Suppressor macrophage treated with lipopolysaccharide for 1 hour (primary cell): Measurements from ENCODE around the gene SMIM22.

Source experiments
- DNase-seq, 3 donors: peaks; one replicate each; pipeline ENCODE4 v3.0.0-alpha.2; 2020 to 2022

The SMIM22 gene

GRCh38 chr16:4795181-4795827 lies at the start of gene SMIM22:
TSS of gene SMIM22 (plus strand) at chr16:4795369. CDS start at chr16:4795735, 366 bp downstream.
- no peak for DNase-seq

- no peak for DNase-seq
Measured at GRCh38 chr16:4746215-4746614, 49.0 kb upstream of the SMIM22 start.

- no peak for DNase-seq
Measured at GRCh38 chr16:4746991-4747574, 48.1 kb upstream of the SMIM22 start.

- DNase-seq, result no peak
Measured at GRCh38 chr16:4747906-4748681, 47.1 kb upstream of the SMIM22 start.

- no peak for DNase-seq
Measured at GRCh38 chr16:4748682-4749411, 46.3 kb upstream of the SMIM22 start.

DNA sequence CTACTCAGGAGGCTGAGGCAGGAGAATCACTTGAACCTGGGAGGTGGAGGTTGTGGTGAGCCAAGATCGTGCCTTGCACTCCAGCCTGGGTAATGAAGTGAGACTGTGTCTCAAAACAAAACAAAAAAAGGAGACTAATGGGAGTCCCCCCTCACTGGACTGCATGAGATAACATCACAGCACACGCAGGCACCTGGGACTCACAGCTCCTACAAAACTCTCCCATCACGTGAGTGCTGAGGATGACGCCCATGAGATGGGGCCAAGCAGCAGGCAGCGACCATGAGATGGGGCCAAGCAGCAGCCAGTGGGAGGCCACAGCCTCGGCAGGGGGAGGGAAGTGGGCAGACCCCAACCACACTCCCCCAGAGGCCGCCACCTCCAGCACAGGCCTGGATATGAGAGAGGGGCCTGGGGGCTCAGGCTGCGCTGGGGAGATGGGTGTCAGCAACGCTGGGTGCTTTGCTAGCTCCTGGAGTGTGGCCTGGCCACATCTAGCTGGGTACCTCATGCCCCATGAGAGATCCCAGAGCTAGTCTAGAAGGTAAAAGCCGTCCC lies 45.4 kb upstream of the SMIM22 start:
- DNase-seq, result no peak

- no peak for DNase-seq
Measured at GRCh38 chr16:4750896-4751295, 44.3 kb upstream of the SMIM22 start.

DNA sequence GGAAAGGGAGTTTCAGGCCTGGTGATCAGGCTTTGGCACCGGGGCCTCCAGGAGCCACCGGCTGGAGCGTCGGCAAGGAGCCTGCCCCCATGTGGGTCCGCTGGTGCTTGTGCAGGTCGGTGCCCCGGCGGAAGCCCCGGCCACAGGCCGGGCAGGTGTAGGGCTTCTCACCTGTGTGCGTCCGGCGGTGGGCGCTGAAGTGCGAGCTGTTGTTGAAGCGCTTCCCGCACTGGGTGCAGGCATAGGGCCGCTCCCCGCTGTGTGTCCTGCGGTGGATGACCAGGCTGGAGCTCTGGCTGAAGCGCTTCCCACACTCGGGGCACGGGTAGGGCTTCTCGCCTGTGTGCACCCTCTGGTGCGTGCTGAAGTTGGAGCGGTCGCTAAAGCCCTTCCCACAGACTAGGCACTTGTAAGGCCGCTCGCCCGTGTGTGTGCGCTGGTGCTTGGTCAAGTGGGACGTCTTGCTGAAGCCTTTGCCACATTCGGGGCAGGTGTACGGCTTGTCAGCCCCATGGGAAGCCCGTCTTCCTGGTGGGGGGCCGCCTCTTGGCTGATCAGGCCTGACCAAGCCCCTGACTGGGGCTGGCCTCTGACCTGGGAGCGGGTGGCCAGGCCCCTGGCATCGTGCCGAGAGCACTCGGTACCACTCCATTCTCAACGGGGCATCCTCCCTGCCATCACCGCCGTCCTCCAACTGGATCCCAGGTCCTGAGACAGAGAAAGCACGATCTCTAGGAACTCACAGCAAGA lies 42.6 kb upstream of the SMIM22 start:
- no peak for DNase-seq

GRCh38 chr16:4753227-4753626 lies 41.9 kb upstream of the SMIM22 start:
- DNase-seq, result no peak

GRCh38 chr16:4754865-4755264 lies 40.3 kb upstream of the SMIM22 start:
- no peak for DNase-seq

DNA sequence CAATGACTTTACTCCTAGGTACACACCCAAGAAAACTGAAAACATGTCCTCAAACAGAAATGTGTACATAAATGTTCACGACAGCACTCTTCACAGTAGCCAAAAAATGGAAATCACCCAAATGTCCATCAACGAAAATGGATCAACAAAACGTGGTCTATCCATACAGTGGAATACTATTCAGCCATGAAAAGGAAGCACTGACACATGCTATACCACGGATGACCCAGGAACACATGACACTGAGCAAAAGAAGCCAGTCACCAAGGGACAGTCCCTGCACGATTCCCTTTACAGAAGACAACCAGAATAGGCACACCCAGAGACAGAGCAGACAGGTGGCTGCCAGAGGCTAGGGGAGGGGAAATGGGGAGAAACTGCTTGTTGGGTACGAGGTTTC lies 39.5 kb upstream of the SMIM22 start:
- DNase-seq, result no peak

DNA sequence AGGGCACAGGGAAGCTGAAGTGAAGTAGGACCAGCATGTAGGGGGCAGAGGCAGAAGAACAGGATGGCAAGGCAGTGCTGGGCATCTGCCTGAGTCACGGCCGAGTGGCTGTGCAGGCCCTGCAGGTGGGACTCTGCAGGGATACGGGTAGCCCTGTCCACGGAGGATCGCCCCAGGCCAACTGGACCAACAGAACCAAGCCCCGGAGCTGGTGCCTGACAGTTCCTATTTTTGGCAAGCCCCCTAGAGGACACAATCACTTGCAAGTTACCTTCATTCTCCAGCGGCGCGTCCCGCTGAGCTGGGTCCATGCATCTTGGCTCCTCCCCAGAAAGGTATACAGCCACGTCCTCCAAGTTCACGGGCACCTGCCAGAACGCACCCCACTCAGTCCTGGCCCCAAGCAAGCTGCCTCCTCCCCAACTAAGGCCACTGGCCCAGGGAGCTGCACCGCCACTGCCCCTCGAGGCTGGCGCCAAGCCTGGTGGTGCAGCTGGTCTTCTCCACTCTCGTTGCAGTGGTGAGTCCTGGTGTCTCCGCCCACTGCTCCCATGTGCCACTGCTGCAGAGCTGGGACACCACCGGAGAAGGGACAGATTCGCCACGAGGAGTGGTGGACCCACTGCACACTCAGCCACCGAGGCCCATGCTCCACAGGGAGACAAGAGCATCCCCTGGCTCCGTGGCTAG lies 34.8 kb upstream of the SMIM22 start:
- no peak for DNase-seq

- DNase-seq, result peak in 1 of 3 donors; percentile 8
Measured at GRCh38 chr16:4762205-4762604, 33.0 kb upstream of the SMIM22 start.

DNA sequence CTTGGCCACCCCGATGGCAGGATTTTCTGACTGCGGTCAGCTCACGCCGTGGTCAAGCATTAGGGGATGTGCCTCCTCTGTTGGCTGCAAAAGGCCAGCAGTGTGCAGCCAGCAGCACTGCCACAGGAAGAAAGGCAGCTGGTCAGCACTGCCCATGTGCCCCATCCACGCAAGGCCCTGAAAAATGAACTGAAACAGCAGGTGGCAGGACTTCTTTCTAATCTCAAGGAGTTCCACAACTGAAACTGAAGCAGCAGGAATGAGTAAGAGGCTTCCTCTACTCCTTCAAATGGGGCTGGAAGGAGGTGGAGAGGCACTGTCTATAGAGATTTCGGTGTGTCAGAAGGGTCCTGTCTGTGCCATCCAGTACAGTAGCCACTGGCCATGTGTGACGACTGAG lies 31.4 kb upstream of the SMIM22 start:
- peak in 1 of 3 donors; percentile 10 for DNase-seq

DNA sequence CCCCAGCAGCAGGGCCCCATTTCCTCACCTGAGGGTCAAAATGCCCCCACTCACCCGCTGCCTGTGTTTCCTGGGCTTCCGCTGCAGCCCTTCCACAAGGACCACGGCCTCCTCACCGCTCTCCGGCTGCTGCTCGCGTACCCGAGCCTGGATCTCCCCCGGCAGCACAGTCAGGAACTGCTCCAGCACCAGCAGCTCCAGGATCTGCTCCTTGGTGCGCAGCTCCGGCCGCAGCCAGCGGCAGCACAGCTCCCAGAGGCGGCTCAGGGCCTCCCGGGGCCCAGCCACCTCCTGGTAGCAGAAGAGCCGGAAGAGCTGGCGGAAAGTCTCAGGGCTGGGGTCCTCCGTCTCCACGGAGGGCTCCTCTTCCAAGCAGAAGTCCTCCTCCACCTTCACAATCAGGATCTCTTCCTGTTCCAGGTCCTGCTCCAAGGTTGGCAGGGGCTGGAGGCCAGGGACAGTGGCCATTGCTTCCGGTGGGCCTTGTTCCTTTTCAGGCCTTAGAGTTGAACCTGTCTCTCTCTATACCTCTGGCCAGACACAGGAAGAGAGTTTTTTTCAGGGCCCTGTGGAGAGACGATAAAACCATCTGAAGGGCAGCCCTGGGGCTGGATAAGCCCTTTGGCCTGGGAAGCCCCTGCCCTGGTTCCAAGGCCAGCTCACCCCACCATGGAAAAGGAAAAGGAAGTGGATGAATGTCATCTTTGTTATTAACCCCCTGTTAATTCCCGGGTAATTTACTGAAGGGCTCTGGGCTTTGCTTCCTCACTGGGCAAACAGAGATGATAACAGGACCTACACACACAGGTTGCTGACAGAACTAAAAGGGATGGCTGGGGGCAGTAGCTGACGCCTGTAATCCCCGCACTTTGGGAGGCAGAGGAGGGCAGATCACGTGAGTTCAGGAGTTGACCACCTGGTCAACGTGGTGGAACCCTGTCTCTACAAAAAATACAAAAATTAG lies 29.4 kb upstream of the SMIM22 start:
- DNase-seq, result peak; percentile 49 to 53 (median 50)

- DNase-seq, result peak; percentile 98 to 99 (median 98)
Measured at GRCh38 chr16:4766875-4767628, 28.1 kb upstream of the SMIM22 start, which contains the start of gene ZNF500. TSS of gene ZNF500 (minus strand) at chr16:4767162. CDS start at chr16:4765978, 1,184 bp downstream.

DNA sequence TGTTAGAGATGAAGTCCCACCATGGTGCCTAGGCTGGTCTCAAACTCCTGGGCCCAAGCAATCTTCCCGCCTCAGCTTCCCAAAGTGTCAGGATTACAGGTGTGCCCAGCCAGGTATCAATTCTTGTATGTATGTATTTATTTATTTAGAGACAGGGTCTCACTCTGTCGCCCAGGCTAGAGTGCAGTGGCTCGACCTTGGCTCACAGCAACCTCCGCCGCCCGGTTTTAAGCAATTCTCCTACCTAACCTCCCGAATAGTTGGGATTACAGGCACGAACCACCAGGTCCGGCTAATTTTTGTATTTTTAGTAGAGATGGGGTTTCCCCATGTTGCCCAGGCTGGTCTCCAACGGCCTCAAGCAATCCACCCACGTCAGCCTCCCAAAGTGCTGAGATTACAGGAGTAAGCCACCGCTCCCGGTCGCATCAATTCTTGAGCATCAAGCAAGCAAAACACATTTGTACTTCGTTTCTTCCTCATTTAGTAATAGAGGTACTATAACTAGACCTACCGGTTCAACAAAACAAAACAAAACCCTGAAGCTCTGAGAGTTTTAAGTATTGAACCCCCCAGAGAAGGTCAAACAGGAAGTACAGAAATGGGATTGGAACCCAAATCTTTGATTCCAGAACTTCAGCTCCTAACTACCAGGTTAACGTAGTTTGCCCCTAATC lies 27.2 kb upstream of the SMIM22 start:
- DNase-seq, result peak; percentile 64 to 74 (median 67)

GRCh38 chr16:4768549-4769305 lies 26.4 kb upstream of the SMIM22 start:
- peak; percentile 98 to 99 (median 98) for DNase-seq
